Keratinocyte (primary cell): Measurements from ENCODE around the gene CXCR6.

Experiments used
- CTCF ChIP-seq, 3 experiments: IDR thresholded peaks in 1 of 3; conservative IDR thresholded peaks in 1 of 3; optimal IDR thresholded peaks in 1 of 3; 2 replicates in 2 of 3; 3 replicates in 1 of 3; pipeline versions ENCODE3 to v1.5.1; 2011; ENCODE audit warnings: low read length in 3 of 3, mild to moderate bottlenecking in 3 of 3, moderate library complexity in 2 of 3, control low read depth in 1 of 3, inconsistent platforms in 1 of 3; ENCODE audit not compliant: insufficient read depth in 2 of 3; ENCODE audit errors: extremely low read depth in 1 of 3
- EZH2 ChIP-seq: IDR thresholded peaks from one replicate; pipeline ENCODE4 v1.6.1; 2012; ENCODE audit warnings: inconsistent platforms, mild to moderate bottlenecking, low read length, moderate library complexity

- TF ChIP-seq CTCF (optimal IDR thresholded peaks at IDR 0.05 in 1 of 3, IDR thresholded peaks at IDR 0.05 in 1 of 3, conservative IDR thresholded peaks at IDR 0.05 in 1 of 3; ENCODE audit: extremely low read depth in 1 of 3, insufficient read depth in 2 of 3, low read length in 3 of 3) = no peak
- no peak for TF ChIP-seq EZH2
Observed at GRCh38 chr3:45946875-45947274, 3.6 kb downstream of the CXCR6 start.
